Measurements from ENCODE around the gene MIB1.
"Not testable (repeated sequence)": the region's sequence is repeated elsewhere in the genome, so short reads cannot be mapped to it uniquely, and the experiment has no call there.

Gene MIB1

DNA sequence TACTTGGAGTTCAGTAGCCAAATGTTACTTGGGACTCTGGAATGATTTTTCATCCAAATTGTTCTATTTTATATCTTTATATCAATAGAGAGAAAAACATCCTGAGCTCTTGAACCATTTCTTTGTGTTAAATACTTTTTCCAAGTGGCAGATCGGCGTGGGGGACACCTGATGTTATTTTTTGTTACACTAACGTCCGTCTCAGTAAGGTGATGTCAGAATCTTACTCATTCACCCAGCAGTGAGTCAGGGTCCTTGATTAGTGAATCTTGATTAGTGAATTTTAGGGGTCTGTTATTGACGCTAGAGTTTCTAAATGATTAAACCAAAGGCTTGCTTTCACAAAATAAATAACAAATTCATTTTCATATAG is 1.7 kb downstream of the MIB1 start:
- in situ Hi-C loops (cut with HindIII; ENCODE audit: low sequenced_read_pairs), result no loop called here

DNA sequence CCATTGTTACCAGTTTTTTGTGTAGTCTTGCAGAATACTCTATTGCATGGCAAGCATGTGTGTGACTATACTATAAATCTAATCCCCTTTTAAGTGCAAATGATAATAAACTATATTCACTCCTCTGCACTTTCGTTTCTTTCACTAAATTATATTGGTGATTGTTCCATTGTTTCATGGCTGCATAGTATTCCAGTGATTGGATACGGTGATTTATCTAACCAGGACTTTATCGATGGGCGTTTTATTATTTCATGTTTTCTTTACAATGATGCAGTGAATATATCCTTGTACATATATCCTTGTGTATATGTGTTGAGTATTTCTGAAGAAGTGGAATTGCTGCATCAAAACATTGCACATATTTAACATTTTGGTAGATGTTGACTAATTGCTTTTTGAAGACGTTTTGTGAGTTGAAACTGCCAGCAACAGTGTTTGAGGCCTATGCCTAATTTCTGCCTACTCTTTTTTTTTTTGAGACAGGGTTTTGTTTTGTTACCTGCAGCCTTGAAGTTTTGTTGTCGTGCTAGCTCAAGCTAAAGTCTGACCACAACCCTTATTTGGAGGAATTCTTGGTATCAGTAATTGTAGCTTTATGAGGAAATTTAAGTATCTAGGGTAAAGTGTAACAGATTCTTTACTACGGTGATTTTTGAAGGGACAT is 2.7 kb downstream of the MIB1 start:
- in situ Hi-C loops (cut with HindIII; ENCODE audit: low sequenced_read_pairs), result no loop called here

DNA sequence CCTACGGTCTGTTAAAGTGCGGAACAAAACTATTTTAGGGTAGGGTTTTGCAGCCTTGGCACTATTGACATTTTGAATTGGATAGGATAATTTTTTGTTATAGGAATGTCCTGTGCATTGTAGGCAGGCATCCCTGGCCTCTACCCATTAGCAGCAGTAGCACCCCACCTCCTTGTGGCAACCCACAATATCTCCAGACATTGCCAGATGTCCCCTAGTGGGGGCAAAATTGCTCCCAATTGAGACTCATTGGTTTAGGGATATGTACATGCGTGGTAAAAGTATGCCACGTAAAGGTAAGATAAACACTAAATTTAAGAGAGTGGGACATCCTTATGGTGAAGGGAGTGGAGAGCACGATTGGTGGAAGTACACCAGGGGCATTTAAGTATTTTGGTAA is 4.6 kb downstream of the MIB1 start:
- in situ Hi-C loops (cut with HindIII; ENCODE audit: low sequenced_read_pairs), result no loop called here

DNA sequence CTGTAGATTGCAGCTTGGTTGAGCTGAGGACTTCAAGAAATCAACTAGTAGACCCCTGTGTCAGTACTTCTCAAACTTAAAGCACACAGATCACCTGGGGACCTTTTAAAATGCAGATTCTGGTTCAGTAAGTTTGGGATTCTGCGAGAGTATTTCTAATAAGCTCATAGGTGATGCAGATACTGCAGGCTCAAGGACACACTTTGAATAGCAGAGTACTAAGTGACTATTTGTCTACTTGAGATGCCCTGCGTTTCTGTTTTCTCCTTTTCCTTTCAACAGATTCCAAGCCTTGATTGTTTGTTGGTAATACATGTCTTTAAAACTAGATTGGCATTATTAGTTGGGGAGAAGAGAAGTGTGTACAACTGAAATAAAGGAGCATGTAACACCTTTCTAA is 6.7 kb downstream of the MIB1 start:
- in situ Hi-C loops (cut with HindIII; ENCODE audit: low sequenced_read_pairs), result no loop called here

DNA sequence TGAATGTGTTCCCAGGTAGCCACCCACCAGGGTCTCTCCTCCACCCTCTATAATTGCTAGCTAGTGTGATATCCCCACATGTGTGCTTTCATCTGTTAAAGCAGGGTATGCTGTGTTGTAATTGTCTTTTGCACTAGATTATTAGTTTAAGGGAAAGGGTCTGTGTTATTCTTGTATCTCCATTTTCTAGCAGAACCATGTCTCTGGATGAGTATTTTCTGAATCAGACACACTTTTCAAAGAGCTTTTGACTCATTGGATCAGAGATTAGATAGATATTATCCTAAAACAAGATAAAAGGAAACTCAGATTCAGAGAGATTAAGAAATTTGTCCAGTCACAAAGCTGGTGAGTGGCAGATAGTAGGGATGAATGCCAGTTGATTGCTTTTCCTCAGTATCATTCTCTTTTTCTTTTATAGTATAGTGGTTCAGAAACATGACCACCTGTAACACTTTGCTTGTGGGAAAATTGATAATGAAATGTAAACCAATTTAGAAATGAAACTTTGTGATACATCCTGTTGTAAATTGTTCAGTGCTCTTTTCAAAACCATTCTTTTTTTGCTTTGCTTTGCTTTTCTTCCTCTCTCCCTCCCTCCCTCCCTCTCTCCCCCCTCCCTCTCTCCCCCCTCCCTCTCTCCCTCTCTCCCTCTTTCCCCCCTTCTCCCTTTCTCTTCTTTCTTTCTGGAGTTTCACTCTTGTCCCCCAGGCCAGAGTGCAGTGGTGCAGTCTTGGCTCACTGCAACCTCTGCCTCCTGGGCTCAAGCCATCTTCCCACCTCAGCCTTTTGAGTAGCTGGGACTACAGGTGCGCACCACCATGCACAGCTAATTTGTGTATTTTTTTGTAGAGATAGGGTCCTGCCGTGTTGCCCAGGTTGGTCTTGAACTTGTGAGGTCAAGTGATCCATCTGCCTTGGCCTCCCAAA is 7.4 kb downstream of the MIB1 start:
- in situ Hi-C loops (cut with HindIII; ENCODE audit: low sequenced_read_pairs), result no loop called here

DNA sequence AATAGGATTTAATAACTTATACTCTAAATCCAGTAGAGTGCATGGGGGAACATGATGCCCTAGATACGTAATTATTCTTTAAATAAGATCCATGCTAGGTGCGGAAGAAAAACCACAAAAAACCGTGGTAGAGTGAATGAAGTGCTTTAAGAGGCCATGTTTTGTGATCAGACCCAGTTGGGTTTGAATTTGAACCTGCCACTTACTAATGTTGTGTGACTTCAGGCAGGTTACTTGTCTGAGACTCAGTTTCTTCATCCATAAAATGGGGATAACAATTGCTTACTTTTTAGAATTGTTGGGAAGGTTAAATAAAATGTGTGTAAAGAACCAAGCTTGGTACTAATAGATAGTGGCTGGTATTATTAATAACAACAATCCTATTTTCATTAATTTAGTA is 17.2 kb downstream of the MIB1 start:
- in situ Hi-C loops (cut with HindIII; ENCODE audit: low sequenced_read_pairs), result no loop called here

DNA sequence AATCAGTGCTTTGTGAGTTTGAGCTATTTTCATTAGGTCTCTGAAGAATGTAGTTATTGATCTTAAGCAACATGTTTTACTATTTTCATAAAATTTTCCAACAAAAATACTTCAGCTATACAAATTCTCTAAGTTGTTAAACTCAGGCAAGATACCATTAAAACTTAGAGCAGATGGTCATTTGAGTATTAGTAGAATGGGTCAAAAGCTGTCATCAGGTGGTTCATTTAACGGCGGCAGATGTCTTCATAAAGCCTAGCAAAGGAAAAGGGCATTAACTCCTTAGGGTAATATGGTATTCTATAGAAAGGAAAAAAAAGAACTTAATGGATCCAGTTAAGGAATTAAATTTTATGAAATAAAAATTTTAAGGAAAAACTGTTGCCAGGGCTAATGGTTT is 19.2 kb downstream of the MIB1 start:
- in situ Hi-C loops (cut with HindIII; ENCODE audit: low sequenced_read_pairs), result no loop called here

DNA sequence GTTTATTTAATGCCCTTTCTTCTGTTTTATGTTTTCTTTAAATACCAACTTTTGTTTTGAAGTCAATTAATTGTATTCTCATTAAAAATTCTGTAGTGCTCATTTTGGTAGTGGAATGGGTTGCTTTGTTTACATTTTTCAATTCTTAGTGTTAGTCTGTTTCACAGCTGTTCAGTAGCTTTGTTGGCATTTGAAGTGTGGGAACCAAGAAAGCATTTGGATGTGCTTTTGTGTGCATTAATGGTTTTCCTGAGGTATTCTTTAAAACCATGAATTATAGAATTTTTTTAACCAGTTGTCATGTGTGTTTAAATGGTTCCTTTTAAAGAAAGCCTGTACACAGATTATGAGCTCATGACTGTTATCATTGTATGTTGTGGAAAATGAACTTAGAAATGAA is 19.7 kb downstream of the MIB1 start:
- in situ Hi-C loops (cut with HindIII; ENCODE audit: low sequenced_read_pairs), result no loop called here

DNA sequence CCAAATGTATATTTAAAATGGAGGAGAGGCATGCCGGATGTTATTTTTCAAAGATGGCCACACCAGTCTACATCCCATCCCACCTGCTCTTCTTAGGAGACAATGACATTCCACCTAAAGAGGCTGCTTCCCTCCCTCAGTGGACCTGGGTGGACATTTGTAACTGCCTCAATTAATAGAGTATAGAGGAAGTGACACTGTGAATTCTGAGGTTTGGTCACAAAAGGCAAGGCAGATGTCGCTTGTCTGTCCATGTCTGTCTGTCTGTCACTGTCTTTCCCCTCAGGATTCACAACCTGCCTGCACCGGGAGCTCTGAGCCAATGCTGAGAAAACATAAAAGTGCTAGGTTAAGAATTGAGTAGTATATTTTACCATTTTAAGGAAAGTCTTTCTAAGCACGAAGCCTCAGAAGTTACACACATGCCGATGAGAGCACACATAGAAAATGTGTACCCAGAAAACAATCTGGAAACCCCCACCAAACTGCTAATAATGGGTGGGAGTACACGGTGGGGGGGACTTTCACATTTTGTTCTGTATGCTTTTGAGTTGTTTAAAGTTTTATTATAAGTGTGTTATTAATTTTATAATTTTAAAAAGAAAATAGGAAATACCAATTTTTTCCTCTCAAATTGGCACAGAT is 21.0 kb downstream of the MIB1 start:
- in situ Hi-C loops (cut with HindIII; ENCODE audit: low sequenced_read_pairs), result no loop called here

DNA sequence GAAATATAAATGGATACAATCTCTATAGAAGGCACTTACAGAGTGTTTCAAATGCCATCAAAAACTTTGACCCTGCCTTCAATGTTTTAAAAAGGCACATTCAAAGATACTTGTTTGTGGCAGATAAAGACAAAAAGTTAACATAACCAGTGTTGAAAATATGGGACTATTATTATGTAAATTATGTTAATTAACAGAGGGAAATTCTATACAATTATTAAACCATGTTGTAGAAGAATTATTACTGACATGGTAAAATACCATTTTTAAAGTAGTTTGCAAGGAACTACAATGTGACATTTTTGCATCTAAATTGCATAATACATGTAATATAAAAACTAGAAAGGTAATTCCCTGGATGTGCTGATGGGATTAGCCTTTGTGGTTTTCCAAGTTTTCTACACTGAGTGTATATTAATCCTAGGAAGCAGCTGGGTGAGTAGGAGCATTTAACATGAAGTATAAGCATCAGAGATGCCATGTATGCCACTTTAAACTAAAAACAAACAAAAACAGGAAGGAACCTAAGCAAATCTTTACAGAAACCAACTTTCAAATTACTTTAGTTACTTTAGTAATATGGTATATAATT is 21.7 kb downstream of the MIB1 start:
- in situ Hi-C loops (cut with HindIII; ENCODE audit: low sequenced_read_pairs), result no loop called here

DNA sequence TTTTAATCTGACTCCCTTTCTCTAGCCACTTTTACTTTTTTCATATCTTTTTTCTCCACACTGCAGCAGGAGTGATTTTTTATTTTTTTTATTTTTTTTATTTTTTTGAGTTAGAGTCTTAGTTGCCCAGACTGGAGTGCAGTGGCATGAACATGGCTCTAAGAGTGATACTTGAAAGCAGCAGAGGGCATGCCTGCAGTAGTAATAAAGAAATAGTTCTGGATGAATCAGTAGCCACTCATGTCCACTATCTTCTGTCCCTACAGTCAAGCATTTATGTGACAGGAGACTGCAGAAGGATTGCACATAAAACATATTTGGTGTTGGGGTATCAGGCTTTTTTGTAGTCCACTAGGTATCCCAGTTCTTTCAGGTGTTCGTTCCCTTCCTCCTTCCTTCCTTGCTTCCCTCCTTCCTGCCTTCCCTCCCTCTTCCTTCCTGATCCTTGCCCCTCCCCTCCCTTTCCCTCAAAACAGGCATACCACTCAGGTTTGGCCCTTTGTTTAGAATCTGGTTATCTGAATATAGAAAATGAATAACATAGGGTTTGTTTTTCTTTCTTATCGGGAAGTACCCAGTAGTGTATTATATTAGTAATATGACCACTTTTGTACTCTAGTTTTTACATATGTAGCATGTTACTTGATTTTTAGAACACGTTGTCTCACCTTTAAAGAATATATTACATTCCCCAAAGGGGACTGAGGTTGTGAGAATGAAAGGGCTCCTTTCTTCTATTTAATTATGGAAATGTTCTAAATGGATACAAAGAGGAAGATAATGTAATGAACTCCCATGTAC is 23.5 kb downstream of the MIB1 start:
- in situ Hi-C loops (cut with HindIII; ENCODE audit: low sequenced_read_pairs), result no loop called here

DNA sequence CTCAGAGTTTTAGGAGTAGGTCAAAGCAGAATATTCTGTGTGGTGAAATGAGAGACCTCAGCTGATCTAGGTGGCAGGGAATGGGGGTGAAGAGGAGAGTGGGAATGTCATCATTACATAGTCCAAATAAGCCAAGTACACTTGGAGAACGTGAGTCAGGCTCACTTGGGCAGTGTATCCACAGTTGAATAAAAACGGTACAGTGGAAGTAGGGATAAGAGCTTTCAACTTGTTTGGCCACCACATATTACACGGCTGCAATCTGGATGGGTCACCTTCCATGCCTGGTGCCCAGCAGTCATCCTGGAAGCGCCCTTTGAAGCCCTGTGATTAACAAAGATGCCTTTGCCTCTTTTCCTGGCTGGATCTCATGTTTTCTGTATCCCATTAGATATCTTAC is 28.6 kb downstream of the MIB1 start:
- in situ Hi-C loops (cut with HindIII; ENCODE audit: low sequenced_read_pairs), result no loop called here

DNA sequence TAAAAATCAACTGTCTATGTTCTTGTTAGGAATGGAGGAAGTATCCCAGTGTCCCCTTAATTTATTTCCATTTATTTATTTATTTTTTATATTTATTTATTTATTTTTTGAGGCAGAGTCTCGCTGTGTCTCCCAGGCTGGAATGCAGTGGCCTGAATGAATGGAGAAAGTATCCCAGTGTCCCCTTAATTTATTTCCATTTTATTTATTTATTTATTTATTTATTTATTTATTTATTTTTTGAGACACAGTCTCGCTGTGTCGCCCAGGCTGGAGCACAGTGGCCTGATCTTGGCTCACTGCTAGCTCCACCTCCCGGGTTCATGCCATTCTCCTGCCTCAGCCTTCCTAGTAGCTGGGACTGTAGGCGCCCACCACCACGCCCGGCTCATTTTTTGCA is 34.1 kb downstream of the MIB1 start:
- in situ Hi-C loops (cut with HindIII; ENCODE audit: low sequenced_read_pairs), result no loop called here

DNA sequence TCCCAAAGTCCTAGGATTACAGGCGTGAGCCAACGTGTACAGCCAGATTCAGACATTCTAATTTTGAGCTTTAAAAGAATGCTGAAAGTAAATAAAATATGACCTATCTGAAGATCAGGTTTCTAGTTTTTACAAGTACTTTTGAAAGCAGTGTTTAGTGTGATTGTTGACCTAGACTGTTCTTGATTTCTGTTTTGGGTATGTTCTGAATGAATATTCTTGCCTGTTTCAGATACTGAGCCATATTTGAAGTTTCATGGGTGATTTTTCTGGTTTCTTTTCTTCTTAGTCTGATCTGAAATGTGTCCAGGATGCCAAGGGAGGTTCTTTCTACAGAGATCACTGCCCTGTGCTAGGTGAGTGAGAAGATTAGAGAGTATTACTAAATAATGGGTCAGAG is 37.2 kb downstream of the MIB1 start:
- in situ Hi-C loops (cut with HindIII; ENCODE audit: low sequenced_read_pairs), result no loop called here

DNA sequence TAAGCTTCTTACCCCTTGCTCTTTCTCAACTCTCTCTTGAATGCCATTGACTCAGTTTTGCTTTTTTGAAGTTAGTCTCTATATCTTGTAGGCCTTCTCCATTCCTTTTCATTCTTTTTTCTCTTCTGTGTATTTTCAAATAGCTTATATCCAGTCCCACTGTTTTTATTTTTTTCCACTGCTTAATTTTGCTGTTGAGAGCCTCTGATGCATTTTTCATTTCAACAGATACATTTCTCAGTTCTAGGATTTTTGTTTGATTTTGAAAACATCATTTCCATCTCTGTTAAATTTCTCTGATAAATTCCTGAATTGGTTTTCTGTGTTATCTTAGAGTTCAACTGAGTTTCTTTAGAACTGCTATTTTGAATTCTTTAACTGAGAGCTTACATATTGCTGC is 45.9 kb downstream of the MIB1 start:
- in situ Hi-C loops (cut with HindIII; ENCODE audit: low sequenced_read_pairs), result no loop called here

DNA sequence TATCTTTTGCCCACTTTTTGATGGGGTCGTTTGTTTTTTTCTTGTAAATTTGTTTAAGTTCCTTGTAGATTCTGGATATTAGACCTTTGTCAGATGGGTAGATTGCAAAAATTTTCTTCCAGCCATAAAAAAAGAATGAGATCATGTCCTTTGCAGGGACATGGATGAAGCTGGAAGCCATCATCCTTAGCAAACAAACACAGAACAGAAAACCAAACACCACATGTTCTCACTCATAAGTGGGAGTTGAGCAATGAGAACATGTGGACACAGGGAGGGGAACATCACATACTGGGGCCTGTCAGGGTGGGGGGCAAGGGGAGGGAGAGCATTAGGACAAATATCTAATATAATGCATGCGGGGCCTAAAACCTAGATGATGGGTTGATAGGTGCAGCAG is 55.5 kb downstream of the MIB1 start:
- in situ Hi-C loops (cut with HindIII; ENCODE audit: low sequenced_read_pairs), result not testable (repeated sequence)

DNA sequence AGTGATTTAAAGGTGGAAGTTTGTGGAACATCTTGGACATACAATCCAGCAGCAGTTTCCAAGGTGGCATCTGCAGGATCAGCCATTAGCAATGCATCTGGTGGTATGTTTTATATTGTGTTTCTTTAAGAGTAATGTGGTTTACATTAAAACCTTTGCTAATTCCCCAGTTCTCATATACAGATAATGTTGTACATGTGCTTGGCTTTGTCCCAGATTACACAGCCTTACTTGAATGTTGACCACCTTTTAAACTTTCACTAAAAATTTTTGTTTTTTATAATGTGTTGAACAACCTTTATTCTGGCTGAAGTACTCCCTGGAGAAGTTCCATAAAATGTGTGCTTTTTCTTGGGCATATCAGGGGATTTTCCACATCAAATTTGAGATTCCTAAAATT is 57.5 kb downstream of the MIB1 start:
- in situ Hi-C loops (cut with HindIII; ENCODE audit: low sequenced_read_pairs), result no loop called here

DNA sequence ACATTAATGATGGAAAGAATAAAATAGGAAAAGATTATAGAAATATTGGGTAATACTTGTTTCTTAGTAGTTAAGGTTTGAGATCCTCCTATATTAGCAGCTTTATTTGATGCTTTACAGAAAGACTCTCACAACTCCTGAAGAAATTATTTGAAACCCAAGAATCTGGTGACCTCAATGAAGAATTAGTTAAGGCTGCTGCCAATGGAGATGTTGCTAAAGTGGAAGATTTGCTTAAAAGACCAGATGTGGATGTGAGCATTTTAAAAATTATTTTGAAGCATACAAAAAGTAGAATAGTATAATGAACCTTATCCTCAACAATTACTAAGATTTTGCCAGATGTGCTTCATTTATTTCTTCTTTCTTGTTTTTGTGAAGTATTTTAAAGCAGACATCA is 59.1 kb downstream of the MIB1 start:
- in situ Hi-C loops (cut with HindIII; ENCODE audit: low sequenced_read_pairs), result no loop called here

DNA sequence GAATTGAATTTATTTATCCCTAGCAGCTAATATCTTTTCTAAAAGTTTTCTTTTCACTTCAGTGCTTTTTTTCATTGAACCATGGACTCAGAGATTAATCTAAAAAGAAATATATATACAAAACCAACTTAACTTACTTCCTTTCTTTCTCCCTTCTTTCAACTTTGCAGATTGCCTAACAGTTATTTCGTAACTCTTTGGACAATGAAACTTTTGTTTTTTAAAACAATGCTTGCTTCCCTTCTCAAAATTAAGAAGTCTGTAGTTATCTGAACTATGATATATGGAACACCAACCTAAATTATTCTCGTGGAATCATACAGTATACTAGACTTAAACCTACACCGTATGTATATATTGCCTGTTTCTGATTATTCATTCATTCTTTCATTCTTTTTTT is 62.9 kb downstream of the MIB1 start:
- in situ Hi-C loops (cut with HindIII; ENCODE audit: low sequenced_read_pairs), result no loop called here

DNA sequence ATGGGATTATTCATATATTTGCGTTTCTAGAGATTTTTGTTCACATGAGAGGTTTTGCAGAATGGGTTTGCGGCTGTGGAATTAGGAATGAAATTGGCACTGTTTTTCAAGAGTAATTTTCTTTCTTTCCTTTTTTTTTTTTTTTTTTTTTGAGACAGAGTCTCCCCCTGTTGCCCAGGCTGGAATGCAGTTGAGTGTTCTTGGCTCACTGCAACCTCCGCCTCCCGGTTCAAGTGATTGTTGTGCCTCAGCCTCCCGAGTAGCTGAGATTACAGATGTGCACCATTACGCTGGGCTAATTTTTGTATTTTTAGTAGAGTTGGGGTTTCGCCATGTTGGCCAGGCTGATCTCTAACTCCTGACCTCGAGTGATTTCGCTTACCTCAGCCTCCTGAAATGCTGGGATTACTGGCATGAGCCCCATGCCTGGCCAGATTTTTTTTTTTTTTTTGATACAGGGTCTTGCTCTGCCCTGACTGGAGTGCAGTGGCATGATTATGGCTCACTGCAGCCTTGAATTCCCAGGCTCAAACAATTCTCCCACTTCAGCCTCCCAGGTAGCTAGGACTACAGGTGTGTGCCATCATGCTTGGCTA is 65.3 kb downstream of the MIB1 start:
- in situ Hi-C loops (cut with HindIII; ENCODE audit: low sequenced_read_pairs), result no loop called here
